Measurements from ENCODE around the gene DDX39A. TPM values are rescaled to one million over a fixed set of nuclear protein-coding genes. Genes with fewer than 3 reads are reported as not detected.
A peak's percentile ranks its signal among the peaks of the same experiment; 100 is the strongest.
"Not testable (repeated sequence)": the region's sequence is repeated elsewhere in the genome, so short reads cannot be mapped to it uniquely, and the experiment has no call there.

DDX39A gene
- total RNA-seq, 2 experiments from 2014 or later = 168 to 185 TPM

- intact Hi-C loops (cut with DNase I, micrococcal nuclease) = loop anchor here in 1 of 2 experiments (10.0 kb wide), 2 partner anchors 1092 to 1702 kb away; partner anchors contain the start of genes RASAL3 and TPM4
- not testable (repeated sequence) for ATAC-seq; H3K36me3 Mint-ChIP-seq (ENCODE audit: low read depth); DNase-seq; H3K27me3 Mint-ChIP-seq; H3K9me3 Mint-ChIP-seq (ENCODE audit: low read depth)
- ChIA-PET POLR2A (interaction anchor here (1.9 kb wide), 1 partner anchor 9 kb away, joined by 5 read pairs; the partner anchor contains the start of gene ADGRE5), CTCF (interaction anchor here (1.2 to 2.2 kb wide), 3 partner anchors 9 to 100 kb away, joined by 4 to 11 read pairs (median 6); partner anchors contain the start of gene ADGRE5)
- H3K4me1 Mint-ChIP-seq = peaks cover 68% of the 10 kb centered on the region
- H3K27ac Mint-ChIP-seq = peak overlapping the region; percentile 100
- H3K4me3 Mint-ChIP-seq = peak overlapping the region; percentile 44
These were observed 46.6 kb downstream of the DDX39A start for GRCh38 chr19:14372384-14373077.

GRCh38 chr19:14371301-14371821, 47.8 kb downstream of the DDX39A start:
- Mint-ChIP-seq H3K9me3 (ENCODE audit: low read depth) (no peaks in the 10 kb centered on the region), H3K4me3 (peak overlapping the region; percentile 19), H3K27ac (peak overlapping the region; percentile 100), H3K4me1 (peaks cover 79% of the 10 kb centered on the region), H3K36me3 (ENCODE audit: low read depth) (peaks cover 6% of the 10 kb centered on the region), H3K27me3 (no peaks in the 10 kb centered on the region)
- ChIA-PET POLR2A (interaction anchor here (1.9 to 3.3 kb wide), 2 partner anchors 10 kb away, joined by 5 to 96 read pairs; partner anchors contain the start of gene ADGRE5), CTCF (interaction anchor here (1.8 kb wide), 1 partner anchor 101 kb away, joined by 4 read pairs; no protein-coding TSS in a partner anchor)
- ATAC-seq (no peak), DNase-seq (no peak)
- intact Hi-C loops (cut with DNase I, micrococcal nuclease) = loop anchor here in 1 of 2 experiments (10.0 kb wide), 2 partner anchors 1093 to 1703 kb away; partner anchors contain the start of genes RASAL3 and TPM4

- Mint-ChIP-seq H3K27me3 (no peaks in the 10 kb centered on the region), H3K36me3 (ENCODE audit: low read depth) (peaks cover 6% of the 10 kb centered on the region), H3K4me1 (peaks cover 82% of the 10 kb centered on the region), H3K4me3 (peak overlapping the region; percentile 79), H3K27ac (peak overlapping the region; percentile 100), H3K9me3 (ENCODE audit: low read depth) (no peaks in the 10 kb centered on the region)
- ChIA-PET CTCF (interaction anchor here (1.1 to 3.0 kb wide), 2 partner anchors 9 to 10 kb away, joined by 4 to 24 read pairs; partner anchors contain the start of gene ADGRE5), POLR2A (interaction anchor here (0.7 to 3.3 kb wide), 2 partner anchors 11 to 1740 kb away, joined by 3 to 96 read pairs; partner anchors contain the start of gene ADGRE5)
- ATAC-seq (no peak), DNase-seq (no peak)
- intact Hi-C loops (cut with DNase I, micrococcal nuclease) = loop anchor here in 1 of 2 experiments (10.0 kb wide), 2 partner anchors 1094 to 1704 kb away; partner anchors contain the start of genes RASAL3 and TPM4
These were observed 48.2 kb downstream of the DDX39A start for GRCh38 chr19:14370940-14371280.

- H3K9me3 Mint-ChIP-seq (ENCODE audit: low read depth) = no peaks in the 10 kb centered on the region
- ATAC-seq = peak; percentile 23
These were observed 48.8 kb downstream of the DDX39A start for GRCh38 chr19:14370169-14370939.

GRCh38 chr19:14369399-14370168, 49.6 kb downstream of the DDX39A start:
- peak overlapping the region; percentile 100 for H3K27ac Mint-ChIP-seq
- ATAC-seq = peak; percentile 69
- POLR2A ChIA-PET = interaction anchor here (0.7 to 3.3 kb wide), 2 partner anchors 12 to 240 kb away, joined by 3 to 96 read pairs; partner anchors contain the start of gene ADGRE5
- H3K27me3 Mint-ChIP-seq = no peaks in the 10 kb centered on the region
- peaks cover 78% of the 10 kb centered on the region for H3K4me1 Mint-ChIP-seq
- CTCF ChIA-PET = interaction anchor here (1.1 to 3.0 kb wide), 3 partner anchors 8 to 37 kb away, joined by 4 to 24 read pairs (median 4); partner anchors contain the start of gene ADGRE5
- peak overlapping the region; percentile 79 for H3K4me3 Mint-ChIP-seq
- H3K9me3 Mint-ChIP-seq (ENCODE audit: low read depth) = no peaks in the 10 kb centered on the region
- DNase-seq = peak; percentile 96
- H3K36me3 Mint-ChIP-seq (ENCODE audit: low read depth) = peaks cover 6% of the 10 kb centered on the region
- intact Hi-C loops (cut with DNase I, micrococcal nuclease) = loop anchor here (1.0 to 10.0 kb wide), 10 partner anchors 13 to 1705 kb away; partner anchors contain the start of genes DDX39A (in 1 of the 2), DNAJB1 (in 1 of the 2), IER2 (in 1 of the 2) and RASAL3 (in 1 of the 2)

More at GRCh38 chr19:14370169-14370939, 48.8 kb downstream of the DDX39A start:
- ChIA-PET CTCF (interaction anchor here (0.7 to 3.0 kb wide), 3 partner anchors 9 to 22 kb away, joined by 4 to 24 read pairs (median 4); partner anchors contain the start of gene ADGRE5), POLR2A (interaction anchor here (0.6 to 3.3 kb wide), 3 partner anchors 11 to 1741 kb away, joined by 3 to 96 read pairs (median 5); partner anchors contain the start of gene ADGRE5)
- H3K4me3 Mint-ChIP-seq = peak overlapping the region; percentile 79
- intact Hi-C loops (cut with DNase I, micrococcal nuclease) = loop anchor here in 1 of 2 experiments (10.0 kb wide), 2 partner anchors 1094 to 1704 kb away; partner anchors contain the start of genes RASAL3 and TPM4
- H3K27ac Mint-ChIP-seq = peak overlapping the region; percentile 100
- H3K27me3 Mint-ChIP-seq = no peaks in the 10 kb centered on the region
- H3K36me3 Mint-ChIP-seq (ENCODE audit: low read depth) = peaks cover 6% of the 10 kb centered on the region
- H3K4me1 Mint-ChIP-seq = peaks cover 81% of the 10 kb centered on the region
- DNase-seq = peak; percentile 81

GRCh38 chr19:14368011-14368513, 51.1 kb downstream of the DDX39A start:
- intact Hi-C loops (cut with DNase I, micrococcal nuclease) = loop anchor here (1.0 to 10.0 kb wide), 8 partner anchors 14 to 1583 kb away; partner anchors contain the start of genes DNAJB1 (in 1 of the 2), IER2 (in 1 of the 2), RFX1 (in 1 of the 2) and STX10 (in 1 of the 2)
- ChIA-PET POLR2A (interaction anchor here (3.3 kb wide), 1 partner anchor 13 kb away, joined by 96 read pairs; the partner anchor contains the start of gene ADGRE5), CTCF (interaction anchor here (1.2 to 4.0 kb wide), 3 partner anchors 13 to 39 kb away, joined by 3 to 24 read pairs (median 14); partner anchors contain the start of gene ADGRE5)
- peak; percentile 34 for ATAC-seq
- Mint-ChIP-seq H3K27ac (peak overlapping the region; percentile 100), H3K4me1 (peaks cover 79% of the 10 kb centered on the region), H3K4me3 (peak overlapping the region; percentile 62), H3K36me3 (ENCODE audit: low read depth) (peaks cover 6% of the 10 kb centered on the region), H3K27me3 (no peaks in the 10 kb centered on the region), H3K9me3 (ENCODE audit: low read depth) (no peaks in the 10 kb centered on the region)
- peak; percentile 46 for DNase-seq

GRCh38 chr19:14367016-14367415, 52.1 kb downstream of the DDX39A start:
- DNase-seq (no peak), ATAC-seq (no peak)
- intact Hi-C loops (cut with DNase I, micrococcal nuclease) = loop anchor here in 1 of 2 experiments (5.0 to 10.0 kb wide), 5 partner anchors 150 to 1582 kb away; partner anchors contain the start of genes DNAJB1, IER2 and STX10
- peaks cover 78% of the 10 kb centered on the region for H3K4me1 Mint-ChIP-seq
- H3K27me3 Mint-ChIP-seq = no peaks in the 10 kb centered on the region
- H3K9me3 Mint-ChIP-seq (ENCODE audit: low read depth) = no peaks in the 10 kb centered on the region
- peak overlapping the region; percentile 62 for H3K4me3 Mint-ChIP-seq
- H3K36me3 Mint-ChIP-seq (ENCODE audit: low read depth) = peaks cover 6% of the 10 kb centered on the region
- ChIA-PET POLR2A (interaction anchor here (0.6 to 2.1 kb wide), 3 partner anchors 15 to 49 kb away, joined by 3 to 59 read pairs (median 4); partner anchors contain the start of gene ADGRE5), CTCF (interaction anchor here (0.9 to 4.0 kb wide), 7 partner anchors 12 to 230 kb away, joined by 3 to 14 read pairs (median 5); partner anchors contain the start of genes ASF1B and DNAJB1)
- H3K27ac Mint-ChIP-seq = peak overlapping the region; percentile 100

GRCh38 chr19:14366529-14366928, 52.6 kb downstream of the DDX39A start:
- no peaks in the 10 kb centered on the region for H3K9me3 Mint-ChIP-seq (ENCODE audit: low read depth)
- no peaks in the 10 kb centered on the region for H3K27me3 Mint-ChIP-seq
- CTCF ChIA-PET = interaction anchor here (0.7 to 4.0 kb wide), 12 partner anchors 9 to 1631 kb away, joined by 3 to 14 read pairs (median 4); partner anchors contain the start of genes ASF1B, DNAJB1 and PKN1
- H3K36me3 Mint-ChIP-seq (ENCODE audit: low read depth) = peaks cover 6% of the 10 kb centered on the region
- intact Hi-C loops (cut with DNase I, micrococcal nuclease) = loop anchor here in 1 of 2 experiments (5.0 to 10.0 kb wide), 5 partner anchors 151 to 1582 kb away; partner anchors contain the start of genes DNAJB1, IER2 and STX10
- H3K4me1 Mint-ChIP-seq = peaks cover 78% of the 10 kb centered on the region
- peak overlapping the region; percentile 45 for H3K4me3 Mint-ChIP-seq
- peak; percentile 50 for ATAC-seq
- POLR2A ChIA-PET = interaction anchor here (0.6 to 2.1 kb wide), 6 partner anchors 11 to 50 kb away, joined by 3 to 59 read pairs (median 4); partner anchors contain the start of gene ADGRE5
- peak; percentile 95 for DNase-seq
- H3K27ac Mint-ChIP-seq = peak overlapping the region; percentile 100

- H3K4me3 Mint-ChIP-seq = peak overlapping the region; percentile 74
- POLR2A ChIA-PET = interaction anchor here (0.6 to 2.1 kb wide), 6 partner anchors 17 to 228 kb away, joined by 3 to 13 read pairs (median 5); partner anchors contain the start of genes ADGRE5 and ASF1B
- not testable (repeated sequence) for H3K27me3 Mint-ChIP-seq
These were observed 55.1 kb downstream of the DDX39A start for GRCh38 chr19:14364098-14364443.

More at GRCh38 chr19:14364098-14364443, 55.1 kb downstream of the DDX39A start:
- not testable (repeated sequence) for H3K9me3 Mint-ChIP-seq (ENCODE audit: low read depth); ATAC-seq; DNase-seq; H3K36me3 Mint-ChIP-seq (ENCODE audit: low read depth)
- intact Hi-C loops (cut with DNase I, micrococcal nuclease) = loop anchor here in 1 of 2 experiments (5.0 to 10.0 kb wide), 2 partner anchors 108 to 1579 kb away; no protein-coding TSS in a partner anchor
- peaks cover 62% of the 10 kb centered on the region for H3K4me1 Mint-ChIP-seq
- CTCF ChIA-PET = interaction anchor here (0.6 to 4.0 kb wide), 12 partner anchors 8 to 212 kb away, joined by 3 to 14 read pairs (median 4); partner anchors contain the start of gene ADGRE5
- peak overlapping the region; percentile 86 for H3K27ac Mint-ChIP-seq

Data from activated CD4-positive, alpha-beta T cell treated with anti-CD3 and anti-CD28 coated beads for 36 hours (primary cell).